Motor neuron (in vitro differentiated cells): ENCODE data around the gene CCDC138. TPM values are rescaled to one million over a fixed set of nuclear protein-coding genes. Genes with fewer than 3 reads are reported as not detected.

Source experiments
- ATAC-seq, 8 experiments: fragments of 200-7000 bp; cut with Tn5 transposase; replicated peaks in 6 of 8; 2 replicates each; pipeline ENCODE4 v1.8.0; 2021; ENCODE audit warnings: mild to moderate bottlenecking in 8 of 8, moderate library complexity in 8 of 8
- H3K27ac ChIP-seq, 2 donors: fragments of 250-450 bp; sonication (Bioruptor Pico); 2 replicates each; pipeline ENCODE4 v1.9.0; 2021; ENCODE audit warnings: antibody characterized with exemption in 2 of 2, mild to moderate bottlenecking in 2 of 2, moderate library complexity in 1 of 2
- H3K4me1 ChIP-seq, 2 donors: fragments of 250-450 bp; sonication (Bioruptor Pico); replicated peaks in 1 of 2; 2 replicates each; pipeline ENCODE4 v1.6.1; 2021; ENCODE audit warnings: antibody characterized with exemption in 2 of 2, mild to moderate bottlenecking in 2 of 2, moderate library complexity in 1 of 2
- H3K4me3 ChIP-seq, 5 donors: fragments of 250-450 bp; sonication (Bioruptor Pico); 2 replicates each; pipeline ENCODE4 v1.9.0; 2021; ENCODE audit warnings: antibody characterized with exemption in 5 of 5, mild to moderate bottlenecking in 5 of 5, moderate library complexity in 4 of 5
- WGBS, 10 experiments: fragments of 450-650 bp; shearing (Covaris generic); methylation state at CpG; one replicate each; pipeline ENCODE4 v1.0.0; 2022; 5-methylcytosine and 5-hydroxymethylcytosine counted together
- in situ Hi-C, 9 experiments: fragments of 400-800 bp; cut with MboI; loops; one replicate each; pipeline ENCODE4 v1.15.0; 2021; ENCODE audit warnings: low sequenced_read_pairs in 9 of 9, low pct_unique_long_range_greater_than_20kb in 2 of 9; ENCODE audit not compliant: unreplicated experiment in 9 of 9
- total RNA-seq, 8 experiments: library from RNA; unstranded; fragments of 300-600 nt; gene quantifications; 2 replicates each; pipeline versions ENCODE4 v1.2.3 to v1.2.4, GENCODE V29; 2022

Gene CCDC138
- total RNA-seq, 8 experiments from 2014 or later, result 1.5 to 30.6 (median 14.4) TPM

GRCh38 chr2:108916796-108917421, 130.3 kb downstream of the CCDC138 start:
- WGBS, 10 experiments, result 14 to 76% (median 45%) methylated on average over 1 to 8 of the region's 14 CpGs; no CpG with 5 or more reads in 2 of the 10 experiments
- H3K4me3 ChIP-seq, result no peak overlapping the region
- ATAC-seq, result peak; percentile 41 to 84 (median 78)
- peaks cover 2 to 9% of the 10 kb centered on the region in 2 donors for H3K4me1 ChIP-seq
- H3K27ac ChIP-seq, result no peak overlapping the region
- in situ Hi-C loops, result loop anchor here in 1 of 9 experiments (25.0 kb wide), 1 partner anchor 195 kb away; no protein-coding TSS in a partner anchor

GRCh38 chr2:108917526-108917925, 131.0 kb downstream of the CCDC138 start:
- WGBS, 10 experiments, result 60 to 94% (median 76%) methylated on average over 1 to 5 of the region's 5 CpGs; no CpG with 5 or more reads in 4 of the 10 experiments
- Histone ChIP-seq H3K4me3 (no peak overlapping the region), H3K27ac (no peak overlapping the region), H3K4me1 (peaks cover 7 to 16% of the 10 kb centered on the region in 2 donors)
- ATAC-seq, result no peak
- in situ Hi-C loops, result loop anchor here in 1 of 9 experiments (25.0 kb wide), 1 partner anchor 195 kb away; no protein-coding TSS in a partner anchor

GRCh38 chr2:108918156-108918874, 131.7 kb downstream of the CCDC138 start:
- peaks cover 7 to 16% of the 10 kb centered on the region in 2 donors for H3K4me1 ChIP-seq
- H3K27ac ChIP-seq, result no peak overlapping the region
- no peak overlapping the region for H3K4me3 ChIP-seq
- ATAC-seq, result no peak
- in situ Hi-C loops, result loop anchor here in 1 of 9 experiments (25.0 kb wide), 1 partner anchor 194 kb away; no protein-coding TSS in a partner anchor
- 24 to 100% (median 83%) methylated on average over 1 to 10 of the region's 15 CpGs; no CpG with 5 or more reads in 3 of the 10 experiments for WGBS, 10 experiments

- in situ Hi-C loops, result loop anchor here in 1 of 9 experiments (25.0 kb wide), 1 partner anchor 193 kb away; no protein-coding TSS in a partner anchor
- ATAC-seq, result no peak
- Histone ChIP-seq H3K27ac (no peak overlapping the region), H3K4me1 (peaks cover 7 to 16% of the 10 kb centered on the region in 2 donors), H3K4me3 (no peak overlapping the region)
- 80 to 100% (median 98%) methylated on average over 1 to 10 of the region's 14 CpGs; no CpG with 5 or more reads in 6 of the 10 experiments for WGBS, 10 experiments
Observed at GRCh38 chr2:108918941-108919341, 132.4 kb downstream of the CCDC138 start.

GRCh38 chr2:108919571-108920373, 133.2 kb downstream of the CCDC138 start:
- H3K4me1 ChIP-seq, result peaks cover 7 to 16% of the 10 kb centered on the region in 2 donors
- no peak for ATAC-seq
- WGBS, 10 experiments, result 60 to 100% (median 80%) methylated on average over 1 to 11 of the region's 19 CpGs; no CpG with 5 or more reads in 2 of the 10 experiments
- H3K27ac ChIP-seq, result no peak overlapping the region
- H3K4me3 ChIP-seq, result no peak overlapping the region
- in situ Hi-C loops, result loop anchor here in 1 of 9 experiments (25.0 kb wide), 1 partner anchor 193 kb away; no protein-coding TSS in a partner anchor

- 33 to 100% (median 57%) methylated on average over 2 to 4 of the region's 7 CpGs; no CpG with 5 or more reads in 6 of the 10 experiments for WGBS, 10 experiments
- H3K4me3 ChIP-seq, result no peak overlapping the region
- no peak for ATAC-seq
- in situ Hi-C loops, result loop anchor here in 1 of 9 experiments (25.0 kb wide), 1 partner anchor 192 kb away; no protein-coding TSS in a partner anchor
- peaks cover 7 to 16% of the 10 kb centered on the region in 2 donors for H3K4me1 ChIP-seq
- no peak overlapping the region for H3K27ac ChIP-seq
Observed at GRCh38 chr2:108920686-108921085, 134.1 kb downstream of the CCDC138 start.

DNA sequence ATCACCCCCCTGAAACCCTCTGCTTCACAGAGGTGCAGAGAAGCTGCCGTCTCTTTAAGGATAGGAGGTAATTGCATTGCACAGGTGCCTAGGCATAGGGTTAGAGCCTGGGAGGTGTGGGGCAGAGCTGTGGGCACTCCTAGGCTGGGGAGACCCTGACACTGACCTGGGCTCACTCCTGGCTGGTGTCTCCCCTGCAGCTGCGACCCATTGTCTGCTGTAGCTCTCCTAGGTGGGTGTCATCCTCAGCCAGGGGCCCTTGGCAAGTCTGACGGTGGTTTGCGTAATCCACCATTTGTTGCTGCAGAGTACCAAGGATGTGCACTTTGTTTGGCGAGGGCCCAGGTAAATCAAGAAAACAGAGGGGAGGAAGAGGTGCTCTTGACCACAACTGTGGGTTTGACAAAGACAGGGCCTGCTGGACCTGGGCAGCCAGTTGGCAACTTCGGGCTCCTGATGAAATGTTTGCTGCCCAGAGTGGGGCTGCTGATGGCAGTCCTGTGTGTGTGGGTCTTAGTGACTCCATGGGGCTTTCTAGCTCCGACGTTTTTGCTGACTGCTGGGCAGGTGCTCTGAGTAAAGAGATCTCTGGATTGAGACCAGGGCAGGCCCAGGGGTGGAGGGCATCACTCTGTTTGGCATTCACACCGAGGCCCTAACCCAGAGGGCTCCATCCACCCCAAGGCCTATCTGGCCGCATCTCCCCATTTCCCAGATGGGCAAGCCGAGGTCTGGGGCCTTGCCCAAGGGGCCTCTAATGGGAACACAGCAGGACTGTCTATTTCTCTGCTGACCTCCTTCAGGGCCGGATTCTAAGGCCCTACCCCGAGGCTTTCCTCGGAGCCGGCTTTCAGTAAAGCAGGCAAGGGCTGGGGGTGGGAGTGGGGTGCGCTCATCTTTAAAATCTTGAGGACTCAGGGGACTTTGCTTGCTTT, 134.8 kb downstream of the CCDC138 start:
- Histone ChIP-seq H3K27ac (no peak overlapping the region), H3K4me3 (no peak overlapping the region), H3K4me1 (peaks cover 7 to 16% of the 10 kb centered on the region in 2 donors)
- 74 to 100% (median 82%) methylated on average over 1 to 8 of the region's 16 CpGs; no CpG with 5 or more reads in 4 of the 10 experiments for WGBS, 10 experiments
- ATAC-seq, result no peak
- in situ Hi-C loops, result loop anchor here in 1 of 9 experiments (25.0 kb wide), 1 partner anchor 191 kb away; no protein-coding TSS in a partner anchor

DNA sequence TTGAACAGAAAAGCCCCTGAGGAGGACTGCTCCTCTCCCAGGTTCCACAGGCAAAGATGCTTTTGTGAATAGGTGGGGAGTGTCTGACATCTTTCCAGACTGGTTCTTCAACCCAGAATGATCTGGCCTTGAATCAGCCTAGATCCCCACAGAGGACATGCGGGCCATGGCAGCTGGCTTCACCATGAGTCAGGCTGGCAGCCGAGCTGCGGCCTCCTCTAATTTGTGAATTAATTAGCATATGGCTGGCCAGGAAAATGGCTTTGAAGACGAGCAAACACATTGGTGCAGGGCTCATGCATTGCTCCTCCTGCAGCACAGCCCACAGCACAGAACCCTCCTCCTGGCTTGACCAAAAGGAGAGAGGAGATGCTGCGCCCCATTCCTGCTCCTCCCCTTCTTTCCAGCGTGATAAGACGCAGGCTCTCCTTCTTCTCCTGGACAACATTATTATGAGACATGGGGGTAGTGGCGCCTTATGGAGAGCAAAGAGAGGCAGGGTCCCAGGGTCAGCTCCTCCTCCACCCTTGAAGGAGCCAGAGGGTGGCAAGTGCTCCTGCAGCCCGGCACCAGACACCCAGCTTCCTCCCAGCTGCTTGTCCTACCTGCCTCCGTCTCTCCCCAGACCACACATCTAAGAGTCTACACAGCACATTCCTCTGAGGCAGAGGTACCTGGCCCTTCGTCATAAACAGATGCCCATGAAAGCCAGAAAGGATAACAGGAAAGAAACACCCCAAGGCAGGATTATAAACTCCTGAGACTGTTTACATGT, 135.8 kb downstream of the CCDC138 start:
- in situ Hi-C loops, result loop anchor here in 1 of 9 experiments (25.0 kb wide), 1 partner anchor 190 kb away; no protein-coding TSS in a partner anchor
- no peak overlapping the region for H3K4me3 ChIP-seq
- WGBS, 10 experiments, result 13 to 100% (median 49%) methylated on average over 1 to 6 of the region's 11 CpGs; no CpG with 5 or more reads in 2 of the 10 experiments
- no peak overlapping the region for H3K27ac ChIP-seq
- peak; percentile 59 to 96 (median 82) for ATAC-seq
- H3K4me1 ChIP-seq, result peaks cover 7 to 11% of the 10 kb centered on the region in 2 donors

DNA sequence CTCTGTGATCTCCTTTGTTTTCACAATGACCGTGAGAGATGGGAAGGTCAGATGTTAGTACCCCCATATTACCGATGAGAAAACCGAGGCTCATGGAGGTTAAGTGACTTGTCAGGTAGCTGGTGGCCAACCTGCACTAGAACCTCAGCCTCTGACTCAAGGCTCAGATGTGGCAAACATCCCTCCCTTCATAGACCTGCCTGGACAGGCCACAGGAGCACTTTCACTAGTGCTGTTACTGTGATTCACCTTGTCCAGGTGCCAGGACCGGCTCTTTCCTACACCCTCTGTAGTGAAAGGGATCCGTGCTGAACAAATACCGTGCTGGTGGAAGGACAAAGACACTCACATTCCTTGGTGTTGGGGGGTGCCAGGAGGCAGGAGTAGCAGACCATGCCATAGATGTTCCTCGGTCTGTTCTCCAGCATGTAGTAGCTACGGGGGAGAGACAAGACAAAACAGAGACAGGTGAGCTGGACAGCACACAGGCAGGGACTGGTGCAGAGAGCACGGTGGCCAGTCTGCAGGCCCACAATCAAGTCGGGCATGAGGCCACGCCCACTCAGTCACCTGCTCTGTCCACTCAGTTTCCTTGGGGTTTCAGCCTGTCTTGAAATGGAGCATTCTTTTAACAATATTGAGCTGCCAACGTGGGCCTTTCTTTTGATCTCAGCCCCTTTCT, 136.6 kb downstream of the CCDC138 start:
- no peak for ATAC-seq
- no peak overlapping the region for H3K4me3 ChIP-seq

GRCh38 chr2:108923736-108924579, 137.4 kb downstream of the CCDC138 start:
- no peak for ATAC-seq
- 30 to 100% (median 85%) methylated on average over 1 to 12 of the region's 13 CpGs; no CpG with 5 or more reads in 2 of the 10 experiments for WGBS, 10 experiments
- no peak overlapping the region for H3K27ac ChIP-seq
- H3K4me1 ChIP-seq, result peaks cover 4 to 11% of the 10 kb centered on the region in 2 donors
- no peak overlapping the region for H3K4me3 ChIP-seq
- in situ Hi-C loops, result loop anchor here in 1 of 9 experiments (25.0 kb wide), 1 partner anchor 188 kb away; no protein-coding TSS in a partner anchor

More for the DNA sequence above, 136.6 kb downstream of the CCDC138 start:
- H3K4me1 ChIP-seq, result peaks cover 4 to 11% of the 10 kb centered on the region in 2 donors
- 38 to 100% (median 95%) methylated on average over 2 to 8 of the region's 12 CpGs; no CpG with 5 or more reads in 2 of the 10 experiments for WGBS, 10 experiments
- no peak overlapping the region for H3K27ac ChIP-seq
- in situ Hi-C loops, result loop anchor here in 1 of 9 experiments (25.0 kb wide), 1 partner anchor 189 kb away; no protein-coding TSS in a partner anchor
